Stimulated activated naive CD8-positive, alpha-beta T cell treated with anti-CD3 and anti-CD28 coated beads, Interleukin-15, amount 100 ng/mL, for 72 hours (primary cell): ENCODE results near the gene TENM4.

Experiments used
- ATAC-seq: fragments of 150-1000 bp; cut with Tn5 transposase; 2 replicates; pipeline ENCODE4 v1.10.0; 2021; ENCODE audit warnings: mild to moderate bottlenecking, moderate library complexity
- DNase-seq, 2 donors: peaks; one replicate each; pipeline ENCODE4 v3.0.0; 2021 to 2022
- H3K27ac Mint-ChIP-seq, 2 donors: one replicate each; pipeline ENCODE4 v1.8.0; 2022; ENCODE audit warnings: mild to moderate bottlenecking in 2 of 2, mixed read lengths in 2 of 2, moderate library complexity in 2 of 2
- H3K27me3 Mint-ChIP-seq: one replicate; pipeline ENCODE4 v1.8.0; 2022; ENCODE audit warnings: mixed read lengths
- H3K4me1 Mint-ChIP-seq: one replicate; pipeline ENCODE4 v1.8.0; 2022; ENCODE audit warnings: mild to moderate bottlenecking, mixed read lengths
- H3K4me3 Mint-ChIP-seq, 2 donors: one replicate each; pipeline ENCODE4 v1.8.0; 2022; ENCODE audit warnings: mild to moderate bottlenecking in 2 of 2, mixed read lengths in 2 of 2, moderate library complexity in 1 of 2
- H3K9me3 Mint-ChIP-seq, 2 donors: one replicate each; pipeline ENCODE4 v1.8.0; 2022; ENCODE audit warnings: mixed read lengths in 2 of 2

The TENM4 gene

GRCh38 chr11:79294845-79295731, 145.7 kb downstream of the TENM4 start:
- no peak for ATAC-seq
- no peak for DNase-seq
- Mint-ChIP-seq H3K4me1 (no peaks in the 10 kb centered on the region), H3K27me3 (no peaks in the 10 kb centered on the region), H3K27ac (no peak overlapping the region), H3K4me3 (no peak overlapping the region), H3K9me3 (peaks cover 0 to 3% of the 10 kb centered on the region in 2 donors)

GRCh38 chr11:79291948-79292347, 148.9 kb downstream of the TENM4 start:
- Mint-ChIP-seq H3K4me1 (no peaks in the 10 kb centered on the region), H3K9me3 (peaks cover 0 to 3% of the 10 kb centered on the region in 2 donors), H3K27ac (no peak overlapping the region), H3K4me3 (no peak overlapping the region), H3K27me3 (no peaks in the 10 kb centered on the region)
- ATAC-seq, result no peak
- no peak for DNase-seq

- no peaks in the 10 kb centered on the region for H3K27me3 Mint-ChIP-seq
- H3K4me1 Mint-ChIP-seq, result no peaks in the 10 kb centered on the region
- no peak for ATAC-seq
- H3K9me3 Mint-ChIP-seq, result peaks cover under 1 to 3% of the 10 kb centered on the region in 2 donors
- no peak overlapping the region for H3K4me3 Mint-ChIP-seq
- H3K27ac Mint-ChIP-seq, result no peak overlapping the region
- no peak for DNase-seq
These were observed 150.1 kb downstream of the TENM4 start for GRCh38 chr11:79290761-79291160.

GRCh38 chr11:79287952-79288351, 152.9 kb downstream of the TENM4 start:
- Mint-ChIP-seq H3K4me1 (no peaks in the 10 kb centered on the region), H3K27me3 (no peaks in the 10 kb centered on the region), H3K9me3 (peaks cover 0 to 7% of the 10 kb centered on the region in 2 donors), H3K27ac (no peak overlapping the region), H3K4me3 (no peak overlapping the region)
- ATAC-seq, result no peak
- no peak for DNase-seq

GRCh38 chr11:79285756-79286155, 155.1 kb downstream of the TENM4 start:
- Mint-ChIP-seq H3K27me3 (no peaks in the 10 kb centered on the region), H3K4me3 (no peak overlapping the region), H3K9me3 (peaks cover 6 to 20% of the 10 kb centered on the region in 2 donors), H3K4me1 (no peaks in the 10 kb centered on the region), H3K27ac (no peak overlapping the region)
- no peak for ATAC-seq
- no peak for DNase-seq

GRCh38 chr11:79276736-79277325, 164.0 kb downstream of the TENM4 start:
- H3K27me3 Mint-ChIP-seq, result no peaks in the 10 kb centered on the region
- peaks cover 0 to 4% of the 10 kb centered on the region in 2 donors for H3K9me3 Mint-ChIP-seq
- peak overlapping the region in 1 of 2 donors; percentile 1 for H3K27ac Mint-ChIP-seq
- no peak overlapping the region for H3K4me3 Mint-ChIP-seq
- DNase-seq, result no peak
- no peaks in the 10 kb centered on the region for H3K4me1 Mint-ChIP-seq
- ATAC-seq, result no peak

GRCh38 chr11:79274636-79275331, 166.0 kb downstream of the TENM4 start:
- ATAC-seq, result no peak
- Mint-ChIP-seq H3K4me3 (no peak overlapping the region), H3K9me3 (no peaks in the 10 kb centered on the region), H3K27me3 (no peaks in the 10 kb centered on the region), H3K27ac (no peak overlapping the region), H3K4me1 (no peaks in the 10 kb centered on the region)
- DNase-seq, result no peak

- Mint-ChIP-seq H3K27me3 (no peaks in the 10 kb centered on the region), H3K4me3 (no peak overlapping the region), H3K9me3 (no peaks in the 10 kb centered on the region), H3K4me1 (no peaks in the 10 kb centered on the region), H3K27ac (peak overlapping the region in 1 of 2 donors; percentile 21)
- ATAC-seq (no peak), DNase-seq (no peak)
These were observed 167.0 kb downstream of the TENM4 start for GRCh38 chr11:79273781-79274180.

GRCh38 chr11:79269611-79270307, 171.1 kb downstream of the TENM4 start:
- no peak overlapping the region for H3K4me3 Mint-ChIP-seq
- no peaks in the 10 kb centered on the region for H3K9me3 Mint-ChIP-seq
- H3K4me1 Mint-ChIP-seq, result no peaks in the 10 kb centered on the region
- H3K27ac Mint-ChIP-seq, result no peak overlapping the region
- DNase-seq (no peak), ATAC-seq (no peak)
- H3K27me3 Mint-ChIP-seq, result no peaks in the 10 kb centered on the region

- ATAC-seq (no peak), DNase-seq (no peak)
- no peaks in the 10 kb centered on the region for H3K27me3 Mint-ChIP-seq
- H3K4me3 Mint-ChIP-seq, result no peak overlapping the region
- no peaks in the 10 kb centered on the region for H3K4me1 Mint-ChIP-seq
- no peaks in the 10 kb centered on the region for H3K9me3 Mint-ChIP-seq
- no peak overlapping the region for H3K27ac Mint-ChIP-seq
These were observed 174.4 kb downstream of the TENM4 start for GRCh38 chr11:79266396-79266795.

- H3K4me1 Mint-ChIP-seq, result no peaks in the 10 kb centered on the region
- no peak overlapping the region for H3K4me3 Mint-ChIP-seq
- no peak overlapping the region for H3K27ac Mint-ChIP-seq
- no peaks in the 10 kb centered on the region for H3K27me3 Mint-ChIP-seq
- ATAC-seq (no peak), DNase-seq (no peak)
- peaks cover 0 to 1% of the 10 kb centered on the region in 2 donors for H3K9me3 Mint-ChIP-seq
These were observed 175.0 kb downstream of the TENM4 start for GRCh38 chr11:79265756-79266322.

- no peak overlapping the region for H3K4me3 Mint-ChIP-seq
- DNase-seq, result no peak
- ATAC-seq, result no peak
- no peaks in the 10 kb centered on the region for H3K4me1 Mint-ChIP-seq
- no peaks in the 10 kb centered on the region for H3K27me3 Mint-ChIP-seq
- no peak overlapping the region for H3K27ac Mint-ChIP-seq
- peaks cover 0 to 4% of the 10 kb centered on the region in 2 donors for H3K9me3 Mint-ChIP-seq
These were observed 176.5 kb downstream of the TENM4 start for GRCh38 chr11:79264284-79264683.

- ATAC-seq (no peak), DNase-seq (no peak)
- no peaks in the 10 kb centered on the region for H3K4me1 Mint-ChIP-seq
- H3K9me3 Mint-ChIP-seq, result peaks cover 0 to 4% of the 10 kb centered on the region in 2 donors
- H3K4me3 Mint-ChIP-seq, result no peak overlapping the region
- no peak overlapping the region for H3K27ac Mint-ChIP-seq
- no peaks in the 10 kb centered on the region for H3K27me3 Mint-ChIP-seq
These were observed 177.8 kb downstream of the TENM4 start for GRCh38 chr11:79263001-79263400.

- no peaks in the 10 kb centered on the region for H3K27me3 Mint-ChIP-seq
- no peaks in the 10 kb centered on the region for H3K4me1 Mint-ChIP-seq
- ATAC-seq (no peak), DNase-seq (no peak)
- H3K27ac Mint-ChIP-seq, result no peak overlapping the region
- H3K9me3 Mint-ChIP-seq, result peaks cover 0 to 4% of the 10 kb centered on the region in 2 donors
- no peak overlapping the region for H3K4me3 Mint-ChIP-seq
These were observed 178.6 kb downstream of the TENM4 start for GRCh38 chr11:79262221-79262620.

GRCh38 chr11:79261684-79262083, 179.1 kb downstream of the TENM4 start:
- H3K4me3 Mint-ChIP-seq, result no peak overlapping the region
- no peak for DNase-seq
- no peak overlapping the region for H3K27ac Mint-ChIP-seq
- H3K27me3 Mint-ChIP-seq, result no peaks in the 10 kb centered on the region
- no peaks in the 10 kb centered on the region for H3K4me1 Mint-ChIP-seq
- H3K9me3 Mint-ChIP-seq, result peaks cover 0 to 4% of the 10 kb centered on the region in 2 donors
- no peak for ATAC-seq
